H1 (cell line): ENCODE results near the gene NCKAP1. TPM values are rescaled to one million over a fixed set of nuclear protein-coding genes. Genes with fewer than 3 reads are reported as not detected.

Experiments
- CTCF ChIA-PET: fragments of 300-600 bp; sonication (Branson Sonifier 250); formaldehyde crosslinking; loops from one replicate; lab custom pipeline; 2021; ENCODE audit not compliant: partially characterized antibody; lab: Charles Lee
- POLR2A ChIA-PET: fragments of 300-600 bp; sonication (Branson Sonifier 250); formaldehyde crosslinking; loops from one replicate; lab custom pipeline; 2021; ENCODE audit warnings: inconsistent platforms; ENCODE audit not compliant: partially characterized antibody; lab: Charles Lee
- DNase-seq, 2 experiments: peaks; one replicate each; pipeline versions ENCODE4 v3.0.0 to v3.0.0-alpha.2; 2010 to 2022; ENCODE audit warnings: low spot score in 2 of 2, low read depth in 1 of 2, mixed read lengths in 1 of 2
- FAIRE-seq: peaks from 2 replicates; lab custom pipeline; 2011; peaks lifted over from hg19 to GRCh38; lab: Jason Lieb, UNC
- H2AFZ ChIP-seq: 2 replicates; pipeline ENCODE4 v1.8.1; 2012; ENCODE audit warnings: low read length, inconsistent platforms
- H2AK5ac ChIP-seq: 2 replicates; pipeline ENCODE4 v1.6.1; 2013; ENCODE audit warnings: low read depth, low read length
- H2BK120ac ChIP-seq: replicated peaks from 2 replicates; pipeline ENCODE3; 2013; ENCODE audit warnings: low read depth, low read length, inconsistent platforms
- H2BK12ac ChIP-seq: 2 replicates; pipeline ENCODE4 v1.6.1; 2013; ENCODE audit warnings: low read depth, low read length
- H2BK15ac ChIP-seq: 2 replicates; pipeline ENCODE4 v1.6.1; 2013; ENCODE audit warnings: low read length
- H2BK20ac ChIP-seq: 2 replicates; pipeline ENCODE4 v1.6.1; 2013; ENCODE audit warnings: low read length
- H2BK5ac ChIP-seq: 2 replicates; pipeline ENCODE4 v1.6.1; 2013; ENCODE audit warnings: low read depth, low read length
- H3K14ac ChIP-seq: 2 replicates; pipeline ENCODE4 v1.6.1; 2013; ENCODE audit warnings: inconsistent platforms; ENCODE audit not compliant: insufficient read length
- H3K18ac ChIP-seq: 2 replicates; pipeline ENCODE4 v1.6.1; 2013; ENCODE audit warnings: low read length; ENCODE audit errors: extremely low read depth
- H3K23ac ChIP-seq: 2 replicates; pipeline ENCODE4 v1.6.1; 2013; ENCODE audit warnings: inconsistent platforms; ENCODE audit not compliant: insufficient read length
- H3K23me2 ChIP-seq: 2 replicates; pipeline ENCODE4 v1.6.1; 2013; ENCODE audit warnings: low read depth, low read length
- H3K27ac ChIP-seq: 2 replicates; pipeline ENCODE4 v1.6.1; 2011; ENCODE audit warnings: low read depth, low read length, inconsistent platforms
- H3K27me3 ChIP-seq, 4 experiments: replicated peaks in 1 of 4; 1 replicate in 1 of 4; 2 replicates in 3 of 4; pipeline versions ENCODE4 v1.6.1 to v1.8.1; 2011 to 2013; ENCODE audit warnings: low read length in 3 of 4, mild to moderate bottlenecking in 3 of 4, inconsistent platforms in 2 of 4, mixed read lengths in 2 of 4, moderate library complexity in 1 of 4; ENCODE audit not compliant: control insufficient read depth in 3 of 4, insufficient read depth in 3 of 4; ENCODE audit errors: extremely low read depth in 1 of 4
- H3K36me3 ChIP-seq, 4 experiments: 2 replicates each; pipeline versions ENCODE4 v1.6.1 to v1.8.1; 2011 to 2013; ENCODE audit warnings: mild to moderate bottlenecking in 4 of 4, low read length in 3 of 4, moderate library complexity in 2 of 4, control low read depth in 1 of 4, inconsistent platforms in 1 of 4; ENCODE audit not compliant: insufficient read depth in 4 of 4, control insufficient read depth in 2 of 4
- H3K4ac ChIP-seq: replicated peaks from 2 replicates; pipeline ENCODE3; 2013; ENCODE audit warnings: low read length, low read depth, mixed read lengths, inconsistent platforms; ENCODE audit not compliant: insufficient read length
- H3K4me1 ChIP-seq, 4 experiments: replicated peaks in 1 of 4; 1 replicate in 1 of 4; 2 replicates in 3 of 4; pipeline versions ENCODE4 v1.6.1 to v1.8.1; 2011 to 2013; ENCODE audit warnings: low read length in 3 of 4, inconsistent platforms in 2 of 4, mixed read lengths in 1 of 4; ENCODE audit not compliant: insufficient read depth in 4 of 4, control insufficient read depth in 3 of 4
- H3K4me2 ChIP-seq, 2 experiments: 2 replicates each; pipeline versions ENCODE4 v1.6.1 to v1.8.1; 2011 to 2013; ENCODE audit warnings: low read depth in 2 of 2, low read length in 2 of 2, control low read depth in 1 of 2, inconsistent platforms in 1 of 2, mild to moderate bottlenecking in 1 of 2; ENCODE audit not compliant: insufficient read depth in 1 of 2
- H3K4me3 ChIP-seq, 4 experiments: fragments of 200-600, 300-600 bp in 1 of 4; sonication (generic), shearing (Covaris generic), sonication (Bioruptor Twin) in 1 of 4; 2 replicates each; pipeline versions ENCODE4 v1.5.1 to v1.8.1; 2011 to 2016; ENCODE audit warnings: low read length in 4 of 4, low read depth in 3 of 4, control low read depth in 2 of 4, inconsistent platforms in 2 of 4, mild to moderate bottlenecking in 2 of 4, mixed read lengths in 1 of 4, moderate library complexity in 1 of 4; ENCODE audit not compliant: insufficient read depth in 2 of 4; ENCODE audit errors: extremely low read depth in 1 of 4
- H3K56ac ChIP-seq: replicated peaks from 2 replicates; pipeline ENCODE3; 2013; ENCODE audit warnings: low read depth, mild to moderate bottlenecking, mixed read lengths, low read length, inconsistent platforms; ENCODE audit not compliant: insufficient read length
- H3K79me1 ChIP-seq: 2 replicates; pipeline ENCODE4 v1.6.1; 2013; ENCODE audit warnings: low read depth, low read length, control low read depth
- H3K79me2 ChIP-seq, 2 experiments: 2 replicates each; pipeline versions ENCODE4 v1.6.1 to v1.8.1; 2012 to 2013; ENCODE audit warnings: low read length in 2 of 2, mild to moderate bottlenecking in 2 of 2, inconsistent platforms in 1 of 2; ENCODE audit not compliant: insufficient read depth in 2 of 2, control insufficient read depth in 1 of 2
- H3K9ac ChIP-seq, 4 experiments: replicated peaks in 1 of 4; 1 replicate in 1 of 4; 2 replicates in 3 of 4; pipeline versions ENCODE4 v1.6.1 to v1.8.1; 2011 to 2013; ENCODE audit warnings: low read depth in 3 of 4, low read length in 3 of 4, control low read depth in 2 of 4, mild to moderate bottlenecking in 2 of 4, moderate library complexity in 2 of 4, inconsistent platforms in 1 of 4; ENCODE audit errors: extremely low read depth in 1 of 4
- H3K9me3 ChIP-seq, 2 experiments: 2 replicates each; pipeline versions ENCODE4 v1.6.1 to v1.8.1; 2012 to 2013; ENCODE audit warnings: mild to moderate bottlenecking in 2 of 2, moderate library complexity in 2 of 2, control low read depth in 1 of 2, inconsistent platforms in 1 of 2, low read depth in 1 of 2, low read length in 1 of 2, mixed read lengths in 1 of 2; ENCODE audit not compliant: insufficient read depth in 2 of 2
- H4K20me1 ChIP-seq, 2 experiments: replicated peaks in 1 of 2; 2 replicates each; pipeline versions ENCODE3 to v1.8.1; 2011 to 2013; ENCODE audit warnings: inconsistent platforms in 2 of 2, low read length in 2 of 2, mild to moderate bottlenecking in 1 of 2; ENCODE audit not compliant: insufficient read depth in 2 of 2, control insufficient read depth in 1 of 2
- H4K5ac ChIP-seq: 2 replicates; pipeline ENCODE4 v1.6.1; 2013; ENCODE audit warnings: low read length, low read depth, mixed read lengths, inconsistent platforms; ENCODE audit not compliant: insufficient read length
- H4K8ac ChIP-seq: 2 replicates; pipeline ENCODE4 v1.8.0; 2013; ENCODE audit warnings: mild to moderate bottlenecking, moderate library complexity, low read length, inconsistent platforms; ENCODE audit not compliant: insufficient read depth; ENCODE audit errors: extremely low read depth
- H4K91ac ChIP-seq: replicated peaks from 2 replicates; pipeline ENCODE3; 2013; ENCODE audit warnings: low read length, mixed read lengths, inconsistent platforms; ENCODE audit not compliant: insufficient read length
- BRCA1 ChIP-seq: IDR thresholded peaks from 2 replicates; pipeline ENCODE4 v1.6.1; 2012; ENCODE audit warnings: low read depth, low read length, improper control_type of control experiment
- CHD2 ChIP-seq: IDR thresholded peaks from 2 replicates; pipeline ENCODE4 v1.6.1; 2012; ENCODE audit warnings: low read length, improper control_type of control experiment
- EGR1 ChIP-seq: IDR thresholded peaks from 2 replicates; pipeline ENCODE4 v1.6.1; 2011; ENCODE audit warnings: low read depth, low read length, borderline replicate concordance
- NANOG ChIP-seq: IDR thresholded peaks from 2 replicates; pipeline ENCODE4 v1.6.1; 2011; ENCODE audit warnings: low read length, low read depth, mild to moderate bottlenecking, inconsistent platforms; ENCODE audit not compliant: insufficient read depth, poor library complexity, severe bottlenecking
- RXRA ChIP-seq: IDR thresholded peaks from 2 replicates; pipeline ENCODE4 v1.6.1; 2011; ENCODE audit warnings: low read depth, mild to moderate bottlenecking, low read length, moderate library complexity; ENCODE audit not compliant: insufficient read depth
- WGBS, 2 experiments: shearing (Covaris generic) in 1 of 2; methylation state at CpG; one replicate each; pipeline versions ENCODE4 v1.1.6 to v1.1.7; 2013 to 2015; ENCODE audit warnings: low lambda C conversion rate in 2 of 2, mixed read lengths in 2 of 2, inconsistent platforms in 1 of 2, low coverage in 1 of 2, missing lambda C conversion rate in 1 of 2; ENCODE audit not compliant: insufficient replicate concordance in 2 of 2, insufficient coverage in 1 of 2, insufficient read length in 1 of 2; ENCODE audit errors: extremely low coverage in 1 of 2, missing lambda C conversion rate in 1 of 2; 5-methylcytosine and 5-hydroxymethylcytosine counted together
- polyA plus RNA-seq, 7 experiments: library from polyadenylated mRNA; depleted of rRNA in 3 of 7; stranded (reverse) in 5 of 7; unstranded in 2 of 7; fragments of >200 nt in 5 of 7; fragments of 200-250 nt in 2 of 7; gene quantifications; 1 replicate in 5 of 7; 2 replicates in 1 of 7; 4 replicates in 1 of 7; pipeline versions ENCODE4 v1.2.1 to v1.2.3, GENCODE V29; 2011 to 2013; ENCODE audit warnings: missing spikeins in 2 of 7, mixed read lengths in 2 of 7
- total RNA-seq: library from RNA; stranded (reverse); fragmentation: NEBNext Ultra II Directional; extraction: Animal tissue kit (Norgen Biotek cat#: 25700); gene quantifications from 2 replicates; pipeline ENCODE4 v1.2.1, GENCODE V29; 2021
- TF ChIP-seq, protein P1 (sequence below): IDR thresholded peaks from 2 replicates; pipeline ENCODE4 v1.6.1; 2012; ENCODE audit warnings: low read length, inconsistent platforms
- TF ChIP-seq, protein P2 (sequence below): IDR thresholded peaks from 2 replicates; pipeline ENCODE4 v1.6.1; 2011; ENCODE audit warnings: low read length, improper control_type of control experiment

NCKAP1 gene
- total and polyA plus RNA-seq, 2 of the 8 experiments (the other 6 are each of a cell fraction or from before 2014, with no cell fraction given), result 90.8 to 173 TPM

GRCh38 chr2:182973441-182974352, 64.6 kb downstream of the NCKAP1 start:
- Histone ChIP-seq H2AK5ac (no peak overlapping the region), H3K27ac (no peak overlapping the region), H3K79me2 (peaks cover 0 to 22% of the 10 kb centered on the region in 2 experiments; a peak in 2 of 4 replicates), H2BK12ac (no peak overlapping the region), H4K5ac (no peak overlapping the region), H2BK5ac (no peak overlapping the region), H3K79me1 (no peaks in the 10 kb centered on the region), H3K23me2 (no peaks in the 10 kb centered on the region), H2AFZ (no peak overlapping the region), H3K4me2 (no peak overlapping the region), H3K56ac (no peak overlapping the region), H3K4me1 (no peaks in the 10 kb centered on the region), H4K8ac (no peak overlapping the region), H3K9me3 (no peaks in the 10 kb centered on the region), H2BK20ac (no peak overlapping the region), H3K9ac (no peak overlapping the region), H4K20me1 (peaks cover 0 to 1% of the 10 kb centered on the region in 2 experiments), H2BK120ac (no peak overlapping the region), H4K91ac (no peak overlapping the region), H3K14ac (no peak overlapping the region), H3K18ac (no peak overlapping the region)
- DNase-seq (no peak), FAIRE-seq (no peak)
- 92% methylated on average over 1 of the region's 1 CpG; no CpG with 5 or more reads in 1 of the 2 experiments for whole genome bisulfite sequencing, 2 experiments
- CTCF ChIA-PET, result interaction anchor here (1.0 to 1.1 kb wide), 3 partner anchors 25 to 180 kb away, joined by 3 to 5 read pairs (median 4); no protein-coding TSS in a partner anchor
- POLR2A ChIA-PET, result no interaction called here
- no peak for TF ChIP-seq RXRA
- TF ChIP-seq NANOG, result no peak
- TF ChIP-seq CHD2, result no peak
- TF ChIP-seq, protein P1, sequence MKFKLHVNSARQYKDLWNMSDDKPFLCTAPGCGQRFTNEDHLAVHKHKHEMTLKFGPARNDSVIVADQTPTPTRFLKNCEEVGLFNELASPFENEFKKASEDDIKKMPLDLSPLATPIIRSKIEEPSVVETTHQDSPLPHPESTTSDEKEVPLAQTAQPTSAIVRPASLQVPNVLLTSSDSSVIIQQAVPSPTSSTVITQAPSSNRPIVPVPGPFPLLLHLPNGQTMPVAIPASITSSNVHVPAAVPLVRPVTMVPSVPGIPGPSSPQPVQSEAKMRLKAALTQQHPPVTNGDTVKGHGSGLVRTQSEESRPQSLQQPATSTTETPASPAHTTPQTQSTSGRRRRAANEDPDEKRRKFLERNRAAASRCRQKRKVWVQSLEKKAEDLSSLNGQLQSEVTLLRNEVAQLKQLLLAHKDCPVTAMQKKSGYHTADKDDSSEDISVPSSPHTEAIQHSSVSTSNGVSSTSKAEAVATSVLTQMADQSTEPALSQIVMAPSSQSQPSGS, result no peak
- TF ChIP-seq, protein P2, sequence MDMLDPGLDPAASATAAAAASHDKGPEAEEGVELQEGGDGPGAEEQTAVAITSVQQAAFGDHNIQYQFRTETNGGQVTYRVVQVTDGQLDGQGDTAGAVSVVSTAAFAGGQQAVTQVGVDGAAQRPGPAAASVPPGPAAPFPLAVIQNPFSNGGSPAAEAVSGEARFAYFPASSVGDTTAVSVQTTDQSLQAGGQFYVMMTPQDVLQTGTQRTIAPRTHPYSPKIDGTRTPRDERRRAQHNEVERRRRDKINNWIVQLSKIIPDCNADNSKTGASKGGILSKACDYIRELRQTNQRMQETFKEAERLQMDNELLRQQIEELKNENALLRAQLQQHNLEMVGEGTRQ, result no peak
- no peak for TF ChIP-seq EGR1
- no peak for TF ChIP-seq BRCA1
- TF ChIP-seq, all 59 proteins: peak for 0
- H3K27me3 ChIP-seq, result no peaks in the 10 kb centered on the region
- no peak overlapping the region for H3K23ac ChIP-seq
- H3K36me3 ChIP-seq, result peaks cover 0 to 60% (median 26%) of the 10 kb centered on the region in 4 experiments; a peak in 6 of 8 replicates
- no peak overlapping the region for H2BK15ac ChIP-seq
- no peak overlapping the region for H3K4ac ChIP-seq
- no peak overlapping the region for H3K4me3 ChIP-seq
